ENCODE results near the gene HYAL4.

Gene HYAL4

DNA sequence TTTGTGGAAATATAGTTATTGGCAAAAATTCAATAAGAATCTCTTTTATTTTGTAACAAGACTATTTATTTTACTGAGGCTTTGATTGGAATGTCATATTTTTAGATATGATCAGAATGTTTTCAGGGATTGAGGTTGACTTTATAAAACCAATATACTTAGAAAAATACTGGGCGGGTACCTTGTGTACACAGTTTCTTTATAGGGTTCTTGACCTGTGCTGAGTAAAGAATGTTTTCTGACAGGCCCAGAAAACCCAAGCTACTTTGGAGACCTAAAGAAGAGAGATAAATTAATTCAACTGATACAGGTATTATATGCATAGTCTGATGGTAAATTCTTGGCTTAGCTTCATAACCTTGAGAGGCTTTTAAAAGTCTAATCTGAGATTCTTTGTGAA, 56.1 kb downstream of the HYAL4 start:
- Histone ChIP-seq H3K36me3 (ENCODE audit: control insufficient read depth in 2 of 2, insufficient read depth in 2 of 2, low read length in 2 of 2) (no peaks in the 10 kb centered on the region), H3K9ac (ENCODE audit: low read length in 2 of 2) (no peak overlapping the region), H3K9me3 (ENCODE audit: control insufficient read depth in 2 of 2, low read length in 2 of 2) (no peaks in the 10 kb centered on the region), H3K4me1 (ENCODE audit: control insufficient read depth, insufficient read depth, low read length) (no peaks in the 10 kb centered on the region), H3K27ac (ENCODE audit: low read length) (no peak overlapping the region), H3K4me3 (ENCODE audit: low read length in 2 of 2) (no peak overlapping the region), H3K27me3 (ENCODE audit: control insufficient read depth in 1 of 2, insufficient read depth in 2 of 2, low read length in 2 of 2) (no peaks in the 10 kb centered on the region)

DNA sequence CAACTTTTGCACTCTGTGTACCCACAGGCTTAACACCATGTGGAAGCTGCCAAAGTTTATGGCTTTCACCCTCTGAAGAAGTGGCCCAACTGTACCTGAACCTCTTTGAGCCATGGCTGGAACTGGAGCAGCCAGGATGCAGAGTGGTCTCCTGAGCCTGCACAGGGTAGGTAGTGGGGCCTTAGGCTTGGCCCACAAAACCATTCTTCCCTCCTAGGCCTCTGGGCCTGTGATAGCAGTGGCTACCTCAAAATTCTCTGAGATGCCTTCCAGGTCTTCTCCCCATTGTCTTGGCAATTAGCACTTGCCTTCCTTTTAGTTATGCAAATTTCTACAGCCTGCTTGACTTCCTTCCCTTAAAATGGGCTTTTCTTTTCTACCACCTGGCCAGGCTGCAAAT, 60.7 kb downstream of the HYAL4 start:
- Histone ChIP-seq H3K36me3 (ENCODE audit: control insufficient read depth in 2 of 2, insufficient read depth in 2 of 2, low read length in 2 of 2) (no peaks in the 10 kb centered on the region), H3K9me3 (ENCODE audit: control insufficient read depth in 2 of 2, low read length in 2 of 2) (no peaks in the 10 kb centered on the region), H3K27ac (ENCODE audit: low read length) (no peak overlapping the region), H3K4me1 (ENCODE audit: control insufficient read depth, insufficient read depth, low read length) (no peaks in the 10 kb centered on the region), H3K4me3 (ENCODE audit: low read length in 2 of 2) (no peak overlapping the region), H3K9ac (ENCODE audit: low read length in 2 of 2) (no peak overlapping the region), H3K27me3 (ENCODE audit: control insufficient read depth in 1 of 2, insufficient read depth in 2 of 2, low read length in 2 of 2) (no peaks in the 10 kb centered on the region)

DNA sequence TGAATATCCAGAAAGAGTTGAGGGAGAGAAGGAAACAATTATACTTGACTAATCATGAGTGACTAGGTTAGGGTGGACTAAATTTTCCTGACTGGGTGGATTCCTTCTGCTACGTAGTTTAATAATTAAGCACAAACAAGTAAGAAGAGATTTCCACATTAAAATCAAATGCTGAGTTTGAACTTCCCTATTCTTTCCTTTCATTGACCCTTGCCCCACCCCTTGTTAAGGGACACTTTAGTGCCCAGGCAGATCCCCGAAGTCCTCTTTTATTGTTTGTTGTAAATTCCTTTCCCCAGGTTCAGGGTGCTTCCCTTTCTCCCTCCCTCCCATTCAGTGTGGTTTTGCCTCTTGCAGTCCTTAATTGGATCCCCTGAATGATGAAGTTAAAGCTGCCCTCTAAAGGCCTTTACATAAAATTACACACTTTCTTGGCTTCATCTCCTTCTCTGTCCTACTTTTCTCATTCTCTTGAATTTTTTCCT, 71.3 kb downstream of the HYAL4 start:
- Histone ChIP-seq H3K36me3 (ENCODE audit: control insufficient read depth in 2 of 2, insufficient read depth in 2 of 2, low read length in 2 of 2) (no peaks in the 10 kb centered on the region), H3K27me3 (ENCODE audit: control insufficient read depth in 1 of 2, insufficient read depth in 2 of 2, low read length in 2 of 2) (no peaks in the 10 kb centered on the region), H3K27ac (ENCODE audit: low read length) (no peak overlapping the region), H3K9ac (ENCODE audit: low read length in 2 of 2) (no peak overlapping the region), H3K4me3 (ENCODE audit: low read length in 2 of 2) (no peak overlapping the region), H3K9me3 (ENCODE audit: control insufficient read depth in 2 of 2, low read length in 2 of 2) (no peaks in the 10 kb centered on the region), H3K4me1 (ENCODE audit: control insufficient read depth, insufficient read depth, low read length) (no peaks in the 10 kb centered on the region)

DNA sequence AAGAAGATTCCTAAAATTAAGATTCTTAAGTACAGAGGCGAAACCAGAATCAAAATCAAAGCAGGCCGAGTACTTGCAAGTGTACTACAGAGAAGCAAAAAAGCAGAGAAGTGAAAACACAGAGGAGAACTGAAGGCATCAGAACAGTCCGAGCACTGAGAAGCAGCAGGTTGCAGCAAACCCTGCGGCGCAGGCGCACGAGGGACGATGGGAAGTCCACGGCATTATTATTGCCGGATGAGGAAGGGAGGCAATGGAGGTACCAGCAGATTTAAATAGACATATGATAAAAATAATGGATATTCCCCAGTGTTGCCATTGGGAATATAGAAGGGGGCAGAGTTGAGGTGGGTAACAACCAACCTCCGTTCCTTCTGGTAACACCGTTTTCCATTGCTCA, 72.9 kb downstream of the HYAL4 start:
- Histone ChIP-seq H3K4me1 (ENCODE audit: control insufficient read depth, insufficient read depth, low read length) (no peaks in the 10 kb centered on the region), H3K27ac (ENCODE audit: low read length) (no peak overlapping the region), H3K9me3 (ENCODE audit: control insufficient read depth in 2 of 2, low read length in 2 of 2) (no peaks in the 10 kb centered on the region), H3K4me3 (ENCODE audit: low read length in 2 of 2) (no peak overlapping the region), H3K9ac (ENCODE audit: low read length in 2 of 2) (no peak overlapping the region), H3K27me3 (ENCODE audit: control insufficient read depth in 1 of 2, insufficient read depth in 2 of 2, low read length in 2 of 2) (no peaks in the 10 kb centered on the region), H3K36me3 (ENCODE audit: control insufficient read depth in 2 of 2, insufficient read depth in 2 of 2, low read length in 2 of 2) (no peaks in the 10 kb centered on the region)

DNA sequence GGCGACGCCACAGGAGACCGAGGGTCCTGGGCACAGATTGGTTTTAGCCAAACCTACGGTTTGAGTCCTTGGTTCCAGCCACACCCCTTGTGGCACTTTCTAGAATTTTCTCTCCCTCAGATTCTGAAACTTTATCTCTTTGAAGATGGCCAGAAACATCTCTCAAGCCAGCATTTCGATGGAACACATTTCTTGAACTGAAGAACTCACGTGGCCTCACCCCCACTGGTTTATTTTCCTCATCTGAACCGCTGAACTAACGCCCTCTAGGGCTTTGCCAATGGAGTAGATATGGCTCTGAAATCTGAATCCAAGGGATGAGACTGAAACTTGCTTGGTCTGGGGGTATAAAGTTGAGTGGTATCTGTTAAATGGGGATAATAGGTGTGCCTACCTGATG, 73.3 kb downstream of the HYAL4 start:
- H3K36me3 ChIP-seq (ENCODE audit: control insufficient read depth in 2 of 2, insufficient read depth in 2 of 2, low read length in 2 of 2), result no peaks in the 10 kb centered on the region

DNA sequence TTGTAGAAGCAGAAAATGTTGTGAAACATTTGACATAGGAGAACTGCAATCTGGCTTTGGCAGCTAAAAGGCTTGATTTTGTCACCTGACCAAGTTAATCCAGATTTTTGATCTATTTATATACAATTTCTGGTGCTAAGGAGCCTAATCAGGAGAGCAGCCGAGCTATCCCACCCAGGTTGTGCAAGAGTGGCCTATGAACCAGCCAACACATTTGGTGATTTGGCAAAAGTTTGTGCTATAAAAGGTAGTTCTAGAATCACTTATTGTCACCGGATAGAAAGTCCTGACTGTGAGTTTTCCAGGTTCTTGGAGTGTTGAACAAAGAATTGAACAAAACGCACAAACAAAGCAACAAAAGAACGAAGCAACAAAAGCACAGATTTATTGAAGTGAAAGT, 78.6 kb downstream of the HYAL4 start:
- H3K4me3 ChIP-seq (ENCODE audit: low read length in 2 of 2), result no peak overlapping the region
- H3K27ac ChIP-seq (ENCODE audit: low read length), result no peak overlapping the region
- H3K27me3 ChIP-seq (ENCODE audit: control insufficient read depth in 1 of 2, insufficient read depth in 2 of 2, low read length in 2 of 2), result no peaks in the 10 kb centered on the region
- H3K4me1 ChIP-seq (ENCODE audit: control insufficient read depth, insufficient read depth, low read length), result no peaks in the 10 kb centered on the region
- H3K9ac ChIP-seq (ENCODE audit: low read length in 2 of 2), result no peak overlapping the region
- no peaks in the 10 kb centered on the region for H3K36me3 ChIP-seq (ENCODE audit: control insufficient read depth in 2 of 2, insufficient read depth in 2 of 2, low read length in 2 of 2)
- no peaks in the 10 kb centered on the region for H3K9me3 ChIP-seq (ENCODE audit: control insufficient read depth in 2 of 2, low read length in 2 of 2)

More for the DNA sequence above, 73.3 kb downstream of the HYAL4 start:
- Histone ChIP-seq H3K4me3 (ENCODE audit: low read length in 2 of 2) (no peak overlapping the region), H3K9ac (ENCODE audit: low read length in 2 of 2) (no peak overlapping the region), H3K4me1 (ENCODE audit: control insufficient read depth, insufficient read depth, low read length) (no peaks in the 10 kb centered on the region), H3K9me3 (ENCODE audit: control insufficient read depth in 2 of 2, low read length in 2 of 2) (no peaks in the 10 kb centered on the region), H3K27ac (ENCODE audit: low read length) (no peak overlapping the region), H3K27me3 (ENCODE audit: control insufficient read depth in 1 of 2, insufficient read depth in 2 of 2, low read length in 2 of 2) (no peaks in the 10 kb centered on the region)

DNA sequence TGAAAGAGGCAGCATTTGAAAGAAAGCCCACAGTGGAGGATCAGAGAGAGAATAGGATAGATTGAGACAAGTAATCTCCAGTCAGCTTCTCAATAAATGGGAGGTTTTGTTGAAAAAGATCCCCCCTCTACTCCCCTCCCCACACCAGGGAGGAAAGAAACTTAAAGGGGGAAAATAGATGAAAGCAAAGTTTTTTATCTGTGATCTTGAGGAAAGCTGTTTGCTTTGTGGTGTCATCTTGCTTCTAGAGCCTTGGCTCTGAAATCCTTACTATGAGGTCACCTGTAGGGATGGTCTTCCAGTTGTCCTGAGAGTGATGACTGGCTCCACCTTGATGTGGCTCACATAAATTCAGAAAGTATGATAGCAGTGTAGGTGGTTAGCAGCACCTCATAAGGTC, 80.0 kb downstream of the HYAL4 start, which contains the start of gene SPAM1:
Gene SPAM1 (plus strand): TSS at position 301 of the 400 bp plus-strand sequence. CDS start 28,330 bp downstream, outside the sequence.
- no peaks in the 10 kb centered on the region for H3K36me3 ChIP-seq (ENCODE audit: control insufficient read depth in 2 of 2, insufficient read depth in 2 of 2, low read length in 2 of 2)
- H3K4me1 ChIP-seq (ENCODE audit: control insufficient read depth, insufficient read depth, low read length), result no peaks in the 10 kb centered on the region
- H3K9ac ChIP-seq (ENCODE audit: low read length in 2 of 2), result no peak within 1 kb of the TSS
- H3K9me3 ChIP-seq (ENCODE audit: control insufficient read depth in 2 of 2, low read length in 2 of 2), result no peaks in the 10 kb centered on the region
- H3K27me3 ChIP-seq (ENCODE audit: control insufficient read depth in 1 of 2, insufficient read depth in 2 of 2, low read length in 2 of 2), result no peaks in the 10 kb centered on the region
- no peak within 1 kb of the TSS for H3K4me3 ChIP-seq (ENCODE audit: low read length in 2 of 2)
- H3K27ac ChIP-seq (ENCODE audit: low read length), result no peak within 1 kb of the TSS
